Naive thymus-derived CD4-positive, alpha-beta T cell (primary cell): ENCODE results near the gene ADAMTS6. TPM values are rescaled to one million over a fixed set of nuclear protein-coding genes. Genes with fewer than 3 reads are reported as not detected.

Experiments
- ATAC-seq: fragments of 150-1000 bp; cut with Tn5 transposase; 2 replicates; pipeline ENCODE4 v1.10.0; 2021; ENCODE audit warnings: mild to moderate bottlenecking, moderate library complexity
- CTCF ChIA-PET: fragments of 350-600 bp; sonication (Branson Sonifier 250); formaldehyde crosslinking; loops from one replicate; lab custom pipeline; 2021; ENCODE audit warnings: antibody characterized with exemption; lab: Charles Lee
- POLR2A ChIA-PET: fragments of 350-600 bp; sonication (Branson Sonifier 250); formaldehyde crosslinking; loops from one replicate; lab custom pipeline; 2021; ENCODE audit warnings: antibody characterized with exemption, inconsistent platforms; lab: Charles Lee
- DNase-seq, 9 donors: peaks; one replicate each; pipeline versions ENCODE4 v3.0.0 to v3.0.0-alpha.2; 2020 to 2022; ENCODE audit warnings: mixed read lengths in 1 of 9
- H3K27ac ChIP-seq: one replicate; pipeline ENCODE4 v1.7.0; 2013; ENCODE audit warnings: mild to moderate bottlenecking, low read depth, low read length, moderate library complexity
- H3K27me3 ChIP-seq, 2 donors: one replicate each; pipeline ENCODE4 v1.7.0; 2013; ENCODE audit warnings: low read length in 2 of 2, mild to moderate bottlenecking in 2 of 2, moderate library complexity in 2 of 2; ENCODE audit not compliant: control insufficient read depth in 2 of 2, insufficient read depth in 2 of 2
- H3K36me3 ChIP-seq, 3 experiments: 1 replicate in 2 of 3; 2 replicates in 1 of 3; pipeline ENCODE4 v1.7.0; 2013; ENCODE audit warnings: low read length in 3 of 3, mild to moderate bottlenecking in 3 of 3, moderate library complexity in 1 of 3; ENCODE audit not compliant: insufficient read depth in 3 of 3, control insufficient read depth in 2 of 3
- H3K4me1 ChIP-seq, 2 donors: one replicate each; pipeline ENCODE4 v1.7.0; 2013; ENCODE audit warnings: low read length in 2 of 2, mild to moderate bottlenecking in 2 of 2, moderate library complexity in 1 of 2; ENCODE audit not compliant: control insufficient read depth in 2 of 2, insufficient read depth in 2 of 2
- H3K4me3 ChIP-seq: 2 replicates; pipeline ENCODE4 v1.7.0; 2013; ENCODE audit warnings: mild to moderate bottlenecking, low read length
- H3K9me3 ChIP-seq, 3 experiments: 1 replicate in 2 of 3; 2 replicates in 1 of 3; pipeline ENCODE4 v1.7.0; 2013; ENCODE audit warnings: low read length in 3 of 3; ENCODE audit not compliant: control insufficient read depth in 2 of 3
- H3K27ac Mint-ChIP-seq, 9 donors: one replicate each; pipeline ENCODE4 v1.8.0; 2020 to 2022; ENCODE audit warnings: mixed read lengths in 9 of 9, mild to moderate bottlenecking in 8 of 9, moderate library complexity in 5 of 9, inconsistent platforms in 2 of 9
- H3K27me3 Mint-ChIP-seq, 5 donors: one replicate each; pipeline ENCODE4 v1.8.0; 2021 to 2022; ENCODE audit warnings: mixed read lengths in 5 of 5, mild to moderate bottlenecking in 1 of 5
- H3K36me3 Mint-ChIP-seq, 5 donors: one replicate each; pipeline ENCODE4 v1.8.0; 2020 to 2022; ENCODE audit warnings: mixed read lengths in 5 of 5, mild to moderate bottlenecking in 3 of 5, inconsistent platforms in 1 of 5
- H3K4me1 Mint-ChIP-seq, 7 donors: one replicate each; pipeline ENCODE4 v1.8.0; 2020 to 2022; ENCODE audit warnings: mixed read lengths in 7 of 7, mild to moderate bottlenecking in 3 of 7, inconsistent platforms in 1 of 7
- H3K4me3 Mint-ChIP-seq, 10 donors: one replicate each; pipeline ENCODE4 v1.8.0; 2020 to 2022; ENCODE audit warnings: mild to moderate bottlenecking in 10 of 10, mixed read lengths in 10 of 10, moderate library complexity in 6 of 10, inconsistent platforms in 2 of 10
- H3K9me3 Mint-ChIP-seq, 11 donors: one replicate each; pipeline ENCODE4 v1.8.0; 2020 to 2022; ENCODE audit warnings: mixed read lengths in 11 of 11, mild to moderate bottlenecking in 4 of 11, inconsistent platforms in 1 of 11, moderate library complexity in 1 of 11
- intact Hi-C, 2 donors: fragments of 100-400 bp; cut with micrococcal nuclease; formaldehyde crosslinking; loops; one replicate each; pipeline ENCODE4 v1.15.1; 2023
- polyA plus RNA-seq, 2 donors: library from polyadenylated mRNA; unstranded; fragments of 300-500 nt; fragmentation: Illumina TruSeq; gene quantifications; one replicate each; pipeline ENCODE4 v1.2.3, GENCODE V29; 2021
- total RNA-seq, 6 experiments: library from RNA in 5 of 6; stranded (reverse) in 5 of 6; gene quantifications; 1 replicate in 5 of 6; 2 replicates in 1 of 6; pipeline ENCODE4 v1.2.3 and lab custom pipeline; 2021 to 2026

Gene ADAMTS6
- total and polyA plus RNA-seq, 7 experiments from 2014 or later = 0.14 to 4.5 (median 2.6) TPM

- H3K4me1 ChIP-seq = no peaks in the 10 kb centered on the region
- H3K27me3 ChIP-seq = no peaks in the 10 kb centered on the region
- H3K27ac Mint-ChIP-seq = no peak overlapping the region
- H3K9me3 ChIP-seq = no peaks in the 10 kb centered on the region
- ATAC-seq (no peak), DNase-seq (no peak)
- CTCF ChIA-PET = no interaction called here
- H3K27me3 Mint-ChIP-seq = peaks cover 0 to 4% (median 0%) of the 10 kb centered on the region in 5 donors
- H3K4me3 ChIP-seq = no peak overlapping the region
- no peak overlapping the region for H3K4me3 Mint-ChIP-seq
- H3K4me1 Mint-ChIP-seq = peaks cover 0 to 6% (median 0%) of the 10 kb centered on the region in 7 donors
- no peaks in the 10 kb centered on the region for H3K36me3 ChIP-seq
- intact Hi-C loops = no loop called here
- POLR2A ChIA-PET = no interaction called here
- no peak overlapping the region for H3K27ac ChIP-seq
- peaks cover 0 to 7% (median 0%) of the 10 kb centered on the region in 5 donors for H3K36me3 Mint-ChIP-seq
- H3K9me3 Mint-ChIP-seq = no peaks in the 10 kb centered on the region
Observed at GRCh38 chr5:65194871-65195270, 286.8 kb downstream of the ADAMTS6 start.

- H3K27ac ChIP-seq = no peak overlapping the region
- H3K4me3 Mint-ChIP-seq = no peak overlapping the region
- H3K9me3 ChIP-seq = no peaks in the 10 kb centered on the region
- H3K27me3 Mint-ChIP-seq = peaks cover 0 to 5% (median 0%) of the 10 kb centered on the region in 5 donors
- H3K36me3 Mint-ChIP-seq = peaks cover 0 to 7% (median 0%) of the 10 kb centered on the region in 5 donors
- intact Hi-C loops = no loop called here
- ATAC-seq (no peak), DNase-seq (no peak)
- peaks cover 0 to 6% (median 0%) of the 10 kb centered on the region in 7 donors for H3K4me1 Mint-ChIP-seq
- no peaks in the 10 kb centered on the region for H3K9me3 Mint-ChIP-seq
- H3K27me3 ChIP-seq = no peaks in the 10 kb centered on the region
- H3K36me3 ChIP-seq = no peaks in the 10 kb centered on the region
- no peaks in the 10 kb centered on the region for H3K4me1 ChIP-seq
- no peak overlapping the region for H3K4me3 ChIP-seq
- H3K27ac Mint-ChIP-seq = no peak overlapping the region
- ChIA-PET CTCF (no interaction called here), POLR2A (no interaction called here)
Observed at GRCh38 chr5:65192331-65192730, 289.4 kb downstream of the ADAMTS6 start.

- ChIA-PET CTCF (no interaction called here), POLR2A (no interaction called here)
Observed at GRCh38 chr5:65191554-65192135, 290.1 kb downstream of the ADAMTS6 start.

GRCh38 chr5:65190328-65191053 is 291.2 kb downstream of the ADAMTS6 start:
- H3K9me3 Mint-ChIP-seq = no peaks in the 10 kb centered on the region
- H3K4me1 ChIP-seq = no peaks in the 10 kb centered on the region
- ChIA-PET POLR2A (no interaction called here), CTCF (no interaction called here)
- H3K4me3 Mint-ChIP-seq = no peak overlapping the region
- H3K4me3 ChIP-seq = no peak overlapping the region
- H3K4me1 Mint-ChIP-seq = peaks cover 0 to 6% (median 0%) of the 10 kb centered on the region in 7 donors
- ATAC-seq (no peak), DNase-seq (no peak)
- H3K27me3 ChIP-seq = no peaks in the 10 kb centered on the region
- no peak overlapping the region for H3K27ac ChIP-seq
- peaks cover 0 to 2% (median 0%) of the 10 kb centered on the region in 5 donors for H3K36me3 Mint-ChIP-seq
- no peaks in the 10 kb centered on the region for H3K9me3 ChIP-seq
- intact Hi-C loops = no loop called here
- no peaks in the 10 kb centered on the region for H3K36me3 ChIP-seq
- peaks cover 0 to 5% (median 0%) of the 10 kb centered on the region in 5 donors for H3K27me3 Mint-ChIP-seq
- peak overlapping the region in 1 of 9 donors; percentile 5 for H3K27ac Mint-ChIP-seq

More at GRCh38 chr5:65191554-65192135, 290.1 kb downstream of the ADAMTS6 start:
- Histone ChIP-seq H3K36me3 (no peaks in the 10 kb centered on the region), H3K4me1 (no peaks in the 10 kb centered on the region), H3K27me3 (no peaks in the 10 kb centered on the region), H3K27ac (no peak overlapping the region), H3K9me3 (no peaks in the 10 kb centered on the region), H3K4me3 (no peak overlapping the region)
- intact Hi-C loops = no loop called here
- Mint-ChIP-seq H3K9me3 (no peaks in the 10 kb centered on the region), H3K27ac (no peak overlapping the region), H3K36me3 (peaks cover 0 to 7% (median 0%) of the 10 kb centered on the region in 5 donors), H3K4me1 (peaks cover 0 to 6% (median 0%) of the 10 kb centered on the region in 7 donors), H3K4me3 (no peak overlapping the region), H3K27me3 (peaks cover 0 to 5% (median 0%) of the 10 kb centered on the region in 5 donors)
- DNase-seq (no peak), ATAC-seq (no peak)

GRCh38 chr5:65186646-65187227 is 295.0 kb downstream of the ADAMTS6 start:
- H3K4me1 Mint-ChIP-seq = peaks cover 0 to 6% (median 0%) of the 10 kb centered on the region in 7 donors
- intact Hi-C loops = no loop called here
- Histone ChIP-seq H3K4me3 (no peak overlapping the region), H3K36me3 (no peaks in the 10 kb centered on the region), H3K27me3 (no peaks in the 10 kb centered on the region), H3K9me3 (no peaks in the 10 kb centered on the region), H3K4me1 (no peaks in the 10 kb centered on the region), H3K27ac (no peak overlapping the region)
- no peak overlapping the region for H3K4me3 Mint-ChIP-seq
- no peaks in the 10 kb centered on the region for H3K36me3 Mint-ChIP-seq
- H3K27ac Mint-ChIP-seq = no peak overlapping the region
- H3K27me3 Mint-ChIP-seq = peaks cover 0 to 5% (median 0%) of the 10 kb centered on the region in 5 donors
- DNase-seq (no peak), ATAC-seq (no peak)
- POLR2A ChIA-PET = no interaction called here
- CTCF ChIA-PET = no interaction called here
- no peaks in the 10 kb centered on the region for H3K9me3 Mint-ChIP-seq

- CTCF ChIA-PET = no interaction called here
- H3K4me3 Mint-ChIP-seq = no peak overlapping the region
Observed at GRCh38 chr5:65185468-65185867, 296.3 kb downstream of the ADAMTS6 start.

More at GRCh38 chr5:65185468-65185867, 296.3 kb downstream of the ADAMTS6 start:
- no peaks in the 10 kb centered on the region for H3K36me3 Mint-ChIP-seq
- no peaks in the 10 kb centered on the region for H3K36me3 ChIP-seq
- H3K27me3 ChIP-seq = no peaks in the 10 kb centered on the region
- no peak overlapping the region for H3K27ac ChIP-seq
- ATAC-seq (no peak), DNase-seq (no peak)
- H3K27me3 Mint-ChIP-seq = peaks cover 0 to 5% (median 0%) of the 10 kb centered on the region in 5 donors
- POLR2A ChIA-PET = no interaction called here
- H3K9me3 Mint-ChIP-seq = no peaks in the 10 kb centered on the region
- intact Hi-C loops = no loop called here
- H3K4me1 ChIP-seq = no peaks in the 10 kb centered on the region
- no peak overlapping the region for H3K4me3 ChIP-seq
- H3K4me1 Mint-ChIP-seq = peaks cover 0 to 2% (median 0%) of the 10 kb centered on the region in 7 donors
- no peaks in the 10 kb centered on the region for H3K9me3 ChIP-seq
- no peak overlapping the region for H3K27ac Mint-ChIP-seq
